Trophoblast cell (in vitro differentiated cells and primary cell): ENCODE measurements around the gene SAMM50.
A peak's percentile ranks its signal among the peaks of the same experiment; 100 is the strongest.

Experiments
- DNase-seq, 2 donors: peaks; one replicate each; pipeline ENCODE4 v3.0.0-alpha.2; 2016
- H2AFZ ChIP-seq: 2 replicates; pipeline ENCODE4 v1.6.1; 2013; ENCODE audit warnings: low read length, moderate library complexity, mild to moderate bottlenecking; ENCODE audit not compliant: insufficient read depth, poor library complexity
- H2AK5ac ChIP-seq: 2 replicates; pipeline ENCODE4 v1.6.1; 2013; ENCODE audit warnings: mild to moderate bottlenecking, low read length
- H2BK120ac ChIP-seq: 2 replicates; pipeline ENCODE4 v1.6.1; 2013; ENCODE audit warnings: low read length, mild to moderate bottlenecking, moderate library complexity; ENCODE audit not compliant: insufficient read depth, poor library complexity
- H2BK12ac ChIP-seq: 2 replicates; pipeline ENCODE4 v1.6.1; 2013; ENCODE audit warnings: mild to moderate bottlenecking, low read length, moderate library complexity
- H2BK5ac ChIP-seq: 2 replicates; pipeline ENCODE4 v1.6.1; 2013; ENCODE audit warnings: low read length, low read depth, moderate library complexity, mild to moderate bottlenecking; ENCODE audit not compliant: poor library complexity
- H3K14ac ChIP-seq: 2 replicates; pipeline ENCODE4 v1.6.1; 2013; ENCODE audit warnings: mild to moderate bottlenecking, low read length
- H3K18ac ChIP-seq: 2 replicates; pipeline ENCODE4 v1.6.1; 2013; ENCODE audit warnings: mild to moderate bottlenecking, low read length
- H3K23ac ChIP-seq: 2 replicates; pipeline ENCODE4 v1.6.1; 2013; ENCODE audit warnings: low read length
- H3K27ac ChIP-seq: 2 replicates; pipeline ENCODE4 v1.5.1; 2013; ENCODE audit warnings: low read depth, mild to moderate bottlenecking, inconsistent platforms, low read length, moderate library complexity
- H3K27me3 ChIP-seq: 2 replicates; pipeline ENCODE4 v1.6.1; 2013; ENCODE audit warnings: inconsistent platforms, mild to moderate bottlenecking, low read length, moderate library complexity; ENCODE audit not compliant: insufficient read depth
- H3K36me3 ChIP-seq, 2 experiments: 1 replicate in 1 of 2; 2 replicates in 1 of 2; pipeline ENCODE4 v1.6.1; 2013; ENCODE audit warnings: low read length in 2 of 2, mild to moderate bottlenecking in 2 of 2, moderate library complexity in 1 of 2; ENCODE audit not compliant: insufficient read depth in 2 of 2, control insufficient read depth in 1 of 2
- H3K4ac ChIP-seq: 2 replicates; pipeline ENCODE4 v1.6.1; 2013; ENCODE audit warnings: low read depth, mild to moderate bottlenecking, low read length, moderate library complexity
- H3K4me1 ChIP-seq, 2 experiments: 1 replicate in 1 of 2; 2 replicates in 1 of 2; pipeline ENCODE4 v1.6.1; 2013; ENCODE audit warnings: low read length in 2 of 2, mild to moderate bottlenecking in 2 of 2, moderate library complexity in 1 of 2; ENCODE audit not compliant: insufficient read depth in 2 of 2, control insufficient read depth in 1 of 2
- H3K4me2 ChIP-seq: 2 replicates; pipeline ENCODE4 v1.6.1; 2013; ENCODE audit warnings: inconsistent platforms, mild to moderate bottlenecking, low read length, moderate library complexity
- H3K4me3 ChIP-seq: 2 replicates; pipeline ENCODE4 v1.5.1; 2013; ENCODE audit warnings: mild to moderate bottlenecking, low read depth, low read length, inconsistent platforms
- H3K79me1 ChIP-seq: one replicate; pipeline ENCODE4 v1.6.1; 2013; ENCODE audit warnings: low read length
- H3K79me2 ChIP-seq: 2 replicates; pipeline ENCODE4 v1.6.1; 2013; ENCODE audit warnings: low read length, mild to moderate bottlenecking; ENCODE audit not compliant: control insufficient read depth, insufficient read depth, poor library complexity
- H3K9ac ChIP-seq: 2 replicates; pipeline ENCODE4 v1.6.1; 2013; ENCODE audit warnings: mild to moderate bottlenecking, low read length
- H3K9me3 ChIP-seq: 2 replicates; pipeline ENCODE4 v1.6.1; 2013; ENCODE audit warnings: low read depth, mild to moderate bottlenecking, control low read depth, inconsistent platforms, low read length; ENCODE audit not compliant: insufficient read depth
- H4K12ac ChIP-seq: 2 replicates; pipeline ENCODE4 v1.6.1; 2013; ENCODE audit warnings: low read depth, mild to moderate bottlenecking, low read length, moderate library complexity
- H4K8ac ChIP-seq: 2 replicates; pipeline ENCODE4 v1.6.1; 2013; ENCODE audit warnings: low read depth, mild to moderate bottlenecking, low read length, moderate library complexity
- H4K91ac ChIP-seq: one replicate; pipeline ENCODE4 v1.6.1; 2013; ENCODE audit warnings: low read depth, mild to moderate bottlenecking, low read length, moderate library complexity
- WGBS: extraction: QIAGEN DNeasy Blood & Tissue Kit; methylation state at CpG from one replicate; pipeline ENCODE4 v1.1.7; 2013; ENCODE audit warnings: missing lambda C conversion rate; ENCODE audit not compliant: insufficient read length, insufficient coverage; ENCODE audit errors: extremely low coverage; 5-methylcytosine and 5-hydroxymethylcytosine counted together

Gene SAMM50

DNA sequence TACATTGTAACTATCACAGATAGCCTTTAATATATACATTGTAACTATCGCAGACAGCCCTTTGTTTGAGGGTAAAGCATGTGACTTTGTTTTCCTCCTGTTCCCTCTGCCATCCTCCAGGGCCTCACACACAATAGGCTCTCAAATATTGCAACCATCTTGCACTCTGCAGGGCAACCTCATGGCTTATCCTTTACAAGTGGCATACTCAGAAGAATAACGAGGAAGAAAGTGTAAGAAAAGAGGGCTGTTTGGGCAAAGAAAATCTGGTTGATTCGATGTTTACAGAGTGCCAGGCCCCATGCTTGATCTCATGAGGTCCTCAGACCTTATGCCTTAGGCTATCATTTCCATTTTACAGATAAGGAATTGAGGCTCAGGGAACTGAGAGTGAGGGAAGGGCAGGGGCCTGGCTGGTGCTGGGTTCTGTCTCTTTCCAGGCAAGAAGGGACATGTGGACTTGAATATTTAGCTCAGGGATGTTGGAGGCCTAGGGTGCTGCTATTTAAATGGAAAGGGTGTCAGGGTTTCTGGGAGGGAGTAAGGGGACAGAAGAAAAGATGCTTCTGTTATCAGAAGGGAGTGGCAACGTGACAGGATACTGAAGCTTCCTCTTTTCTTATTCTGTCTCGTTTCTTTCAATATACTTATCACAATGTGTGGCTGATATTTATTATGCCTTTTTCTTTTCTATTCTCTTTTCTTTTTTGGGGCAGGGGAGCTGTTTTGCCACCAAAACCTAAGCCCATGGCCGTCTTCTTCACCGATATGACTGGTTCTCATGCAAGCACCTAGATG, 1.1 kb upstream of the SAMM50 start:
- Histone ChIP-seq H2BK5ac (no peak overlapping the region), H4K91ac (peak overlapping the region; percentile 27), H3K23ac (no peak overlapping the region), H4K12ac (no peak overlapping the region), H3K27ac (no peak overlapping the region), H3K4ac (no peak overlapping the region), H3K4me1 (peaks cover 5 to 7% of the 10 kb centered on the region in 2 experiments), H3K9ac (no peak overlapping the region), H3K36me3 (no peaks in the 10 kb centered on the region), H3K27me3 (no peaks in the 10 kb centered on the region), H2BK120ac (no peak overlapping the region), H3K4me3 (peak overlapping the region; percentile 92), H3K9me3 (no peaks in the 10 kb centered on the region), H3K79me2 (peaks cover 7% of the 10 kb centered on the region), H2AK5ac (no peak overlapping the region), H2AFZ (no peak overlapping the region), H2BK12ac (no peak overlapping the region), H3K14ac (peak overlapping the region; percentile 5), H4K8ac (peak overlapping the region; percentile 99), H3K79me1 (peaks cover 7% of the 10 kb centered on the region), H3K18ac (no peak overlapping the region), H3K4me2 (peak overlapping the region; percentile 75)
- no peak for DNase-seq
- whole genome bisulfite sequencing = no CpG with 5 or more reads among the region's 7 CpGs

GRCh38 chr22:43955883-43956782, 891 bp downstream of the SAMM50 start:
- Histone ChIP-seq H3K23ac (no peak overlapping the region), H3K4me1 (peaks cover 5 to 7% of the 10 kb centered on the region in 2 experiments), H2BK5ac (no peak overlapping the region), H3K79me2 (peaks cover 7% of the 10 kb centered on the region), H2BK120ac (no peak overlapping the region), H3K79me1 (peaks cover 7% of the 10 kb centered on the region), H3K36me3 (no peaks in the 10 kb centered on the region), H3K18ac (peak overlapping the region; percentile 71), H2BK12ac (no peak overlapping the region), H3K9me3 (no peaks in the 10 kb centered on the region), H3K4ac (peak overlapping the region; percentile 67), H3K27me3 (no peaks in the 10 kb centered on the region), H2AFZ (peak overlapping the region; percentile 46), H4K91ac (no peak overlapping the region), H4K8ac (peak overlapping the region; percentile 96), H2AK5ac (no peak overlapping the region), H4K12ac (peak overlapping the region; percentile 68), H3K14ac (peak overlapping the region; percentile 54), H3K4me3 (peak overlapping the region; percentile 92), H3K4me2 (peak overlapping the region; percentile 75), H3K9ac (peak overlapping the region; percentile 90), H3K27ac (no peak overlapping the region)
- DNase-seq = no peak
- no CpG with 5 or more reads among the region's 17 CpGs for WGBS

DNA sequence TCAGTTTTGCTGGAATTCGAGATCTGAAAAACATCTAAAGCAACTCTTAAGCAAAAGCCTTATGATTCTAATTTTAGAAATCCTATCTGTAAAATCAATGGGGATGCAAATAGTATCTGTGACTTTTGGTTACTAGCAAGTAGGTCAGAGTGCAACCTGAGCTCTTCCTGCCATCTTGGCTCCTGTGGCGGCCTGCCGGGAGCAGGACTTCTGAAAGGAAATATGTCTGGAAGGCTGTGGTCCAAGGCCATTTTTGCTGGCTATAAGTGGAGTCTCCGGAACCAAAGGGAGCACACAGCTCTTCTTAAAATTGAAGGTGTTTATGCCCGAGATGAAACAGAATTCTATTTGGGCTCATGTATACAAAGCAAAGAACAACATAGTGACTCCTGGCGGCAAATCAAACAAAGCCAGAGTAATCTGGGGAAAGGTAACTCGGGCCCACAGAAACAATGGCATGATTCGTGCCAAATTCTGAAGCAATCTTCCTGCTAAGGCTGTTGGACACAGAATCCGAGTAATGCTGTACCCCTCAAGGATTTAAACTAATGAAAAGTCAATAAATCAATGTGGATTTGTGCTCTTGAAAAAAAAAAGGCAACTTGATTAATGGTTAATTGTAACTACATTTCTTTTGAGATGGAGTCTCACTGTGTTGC, 1.7 kb downstream of the SAMM50 start:
- Histone ChIP-seq H3K9ac (no peak overlapping the region), H3K36me3 (no peaks in the 10 kb centered on the region), H3K27ac (no peak overlapping the region), H3K18ac (no peak overlapping the region), H3K9me3 (no peaks in the 10 kb centered on the region), H2BK12ac (no peak overlapping the region), H3K27me3 (no peaks in the 10 kb centered on the region), H3K23ac (no peak overlapping the region), H2AK5ac (no peak overlapping the region), H3K4me1 (peaks cover 5 to 7% of the 10 kb centered on the region in 2 experiments), H3K79me2 (peaks cover 7% of the 10 kb centered on the region), H3K4me3 (no peak overlapping the region), H3K79me1 (peaks cover 7% of the 10 kb centered on the region), H3K4me2 (no peak overlapping the region), H4K91ac (no peak overlapping the region), H2BK5ac (no peak overlapping the region), H2BK120ac (no peak overlapping the region), H2AFZ (no peak overlapping the region), H4K12ac (no peak overlapping the region), H4K8ac (no peak overlapping the region), H3K14ac (no peak overlapping the region), H3K4ac (peak overlapping the region; percentile 67)
- DNase-seq = no peak
- WGBS = no CpG with 5 or more reads among the region's 9 CpGs

GRCh38 chr22:43957871-43958270, 2.6 kb downstream of the SAMM50 start:
- no peak overlapping the region for H3K4ac ChIP-seq
- H2AK5ac ChIP-seq = no peak overlapping the region
- H3K79me1 ChIP-seq = peaks cover 7% of the 10 kb centered on the region
- H2AFZ ChIP-seq = no peak overlapping the region
- H3K27me3 ChIP-seq = no peaks in the 10 kb centered on the region
- no peak overlapping the region for H4K91ac ChIP-seq
- H3K27ac ChIP-seq = no peak overlapping the region
- no peak overlapping the region for H2BK5ac ChIP-seq
- no peak overlapping the region for H4K8ac ChIP-seq
- peaks cover 5 to 7% of the 10 kb centered on the region in 2 experiments for H3K4me1 ChIP-seq
- no peak overlapping the region for H3K9ac ChIP-seq
- no peak for DNase-seq
- no peak overlapping the region for H3K23ac ChIP-seq
- no peak overlapping the region for H3K18ac ChIP-seq
- no CpG with 5 or more reads among the region's 11 CpGs for WGBS
- no peaks in the 10 kb centered on the region for H3K36me3 ChIP-seq
- H2BK12ac ChIP-seq = no peak overlapping the region
- H2BK120ac ChIP-seq = no peak overlapping the region
- no peak overlapping the region for H3K14ac ChIP-seq
- H3K9me3 ChIP-seq = no peaks in the 10 kb centered on the region
- no peak overlapping the region for H4K12ac ChIP-seq
- no peak overlapping the region for H3K4me3 ChIP-seq
- H3K4me2 ChIP-seq = no peak overlapping the region
- peaks cover 7% of the 10 kb centered on the region for H3K79me2 ChIP-seq
